ENCODE data around the gene NCAPG.

Gene NCAPG

GRCh38 chr4:17810260-17811077 is at the start of gene NCAPG, which contains the start of gene DCAF16:
Gene NCAPG, plus strand, starts transcription at chr4:17810979. Its CDS starts 99 bp downstream, at chr4:17811078.
Gene DCAF16, minus strand, starts transcription at chr4:17810757. Its CDS starts 6,616 bp downstream, at chr4:17804141.
- peak; percentile 99 for DNase-seq

- DNase-seq: no peak
Observed at GRCh38 chr4:17761062-17761461, 49.7 kb upstream of the NCAPG start.

GRCh38 chr4:17762726-17763125 is 48.1 kb upstream of the NCAPG start:
- no peak for DNase-seq

- DNase-seq: no peak
Observed at GRCh38 chr4:17763416-17763815, 47.4 kb upstream of the NCAPG start.

GRCh38 chr4:17763931-17764330 is 46.8 kb upstream of the NCAPG start:
- no peak for DNase-seq

GRCh38 chr4:17765514-17766286 is 45.1 kb upstream of the NCAPG start:
- DNase-seq: no peak

- DNase-seq: no peak
Observed at GRCh38 chr4:17766826-17767458, 43.8 kb upstream of the NCAPG start.

- no peak for DNase-seq
Observed at GRCh38 chr4:17769406-17770174, 41.2 kb upstream of the NCAPG start.

- no peak for DNase-seq
Observed at GRCh38 chr4:17770845-17771244, 39.9 kb upstream of the NCAPG start.

- DNase-seq: no peak
Observed at GRCh38 chr4:17771284-17771908, 39.4 kb upstream of the NCAPG start.

GRCh38 chr4:17773135-17773698 is 37.6 kb upstream of the NCAPG start:
- DNase-seq: no peak

GRCh38 chr4:17778431-17778830 is 32.3 kb upstream of the NCAPG start:
- DNase-seq: no peak

GRCh38 chr4:17780501-17781299 is 30.1 kb upstream of the NCAPG start:
- no peak for DNase-seq

- DNase-seq: peak; percentile 16
Observed at GRCh38 chr4:17781300-17782287, 29.2 kb upstream of the NCAPG start, which contains the start of gene FAM184B. Gene FAM184B, minus strand, starts transcription at chr4:17781621. Its CDS starts 322 bp downstream, at chr4:17781299.

- DNase-seq: no peak
Observed at GRCh38 chr4:17785858-17786257, 24.9 kb upstream of the NCAPG start.

GRCh38 chr4:17786567-17786966 is 24.2 kb upstream of the NCAPG start:
- no peak for DNase-seq

GRCh38 chr4:17787315-17787714 is 23.5 kb upstream of the NCAPG start:
- no peak for DNase-seq

GRCh38 chr4:17788956-17789355 is 21.8 kb upstream of the NCAPG start:
- DNase-seq: no peak

- DNase-seq: no peak
Observed at GRCh38 chr4:17794730-17795129, 16.0 kb upstream of the NCAPG start.

- no peak for DNase-seq
Observed at GRCh38 chr4:17797808-17798207, 13.0 kb upstream of the NCAPG start.
